Measurements from ENCODE around the gene FAM83G. TPM values are rescaled to one million over a fixed set of nuclear protein-coding genes. Genes with fewer than 3 reads are reported as not detected.

The FAM83G gene
- 8.2 and 14.2 TPM in 2 replicates for total RNA-seq

GRCh38 chr17:19004421-19005136 is at the start of gene FAM83G:
FAM83G (minus strand) TSS chr17:19004764; CDS start chr17:19004041, 723 bp downstream.

GRCh38 chr17:19046782-19047375 is 42.3 kb upstream of the FAM83G start, which contains the start of gene GRAP:
GRAP (minus strand) TSS chr17:19046957; CDS start chr17:19046926, 31 bp downstream.

GRCh38 chr17:18951941-18952842 is 52.4 kb downstream of the FAM83G start, which contains the start of gene SLC5A10:
SLC5A10 (plus strand) TSS chr17:18952165; CDS start chr17:18952206, 41 bp downstream.

Other genes with a start within 250 kb of the FAM83G start
- 73.2 and 80.2 TPM in 2 replicates for gene TVP23B, start 223.6 kb downstream of the FAM83G start, total RNA-seq
- 38.7 and 59.2 TPM in 2 replicates for gene PRPSAP2, start 146.6 kb downstream of the FAM83G start, total RNA-seq
- not detected in 2 replicates for gene SLC5A10, start 52.6 kb downstream of the FAM83G start, total RNA-seq
- 25.3 and 26.1 TPM in 2 replicates for gene GRAP, start 42.2 kb upstream of the FAM83G start, total RNA-seq
- 15.2 and 40.6 TPM in 2 replicates for gene GRAPL, start 122.8 kb upstream of the FAM83G start, total RNA-seq
- 24.7 and 44.5 TPM in 2 replicates for gene EPN2, start 232.6 kb upstream of the FAM83G start, total RNA-seq

Measured in endothelial cell of coronary artery (primary cell).